ENCODE measurements around the gene VTI1A.

DNA sequence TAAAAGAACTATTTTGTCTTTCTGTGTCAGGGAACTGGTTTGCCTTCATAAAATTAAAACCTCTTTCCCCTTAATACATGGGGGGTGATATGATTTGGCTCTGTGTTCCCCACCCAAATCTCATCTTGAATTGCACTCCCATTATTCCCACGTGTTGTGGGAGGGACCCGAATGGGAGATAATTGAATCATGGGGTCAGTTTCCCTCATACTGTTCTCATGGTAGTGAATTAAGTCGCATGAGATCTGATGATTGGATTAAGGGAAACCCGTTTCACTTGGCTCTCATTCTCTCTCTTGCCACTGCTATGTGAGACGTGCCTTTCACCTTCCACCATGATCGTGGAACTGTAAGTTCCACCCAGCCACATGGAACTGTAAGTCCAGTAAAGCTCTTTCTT lies 142.1 kb downstream of the VTI1A start:
- TF ChIP-seq, protein P1, sequence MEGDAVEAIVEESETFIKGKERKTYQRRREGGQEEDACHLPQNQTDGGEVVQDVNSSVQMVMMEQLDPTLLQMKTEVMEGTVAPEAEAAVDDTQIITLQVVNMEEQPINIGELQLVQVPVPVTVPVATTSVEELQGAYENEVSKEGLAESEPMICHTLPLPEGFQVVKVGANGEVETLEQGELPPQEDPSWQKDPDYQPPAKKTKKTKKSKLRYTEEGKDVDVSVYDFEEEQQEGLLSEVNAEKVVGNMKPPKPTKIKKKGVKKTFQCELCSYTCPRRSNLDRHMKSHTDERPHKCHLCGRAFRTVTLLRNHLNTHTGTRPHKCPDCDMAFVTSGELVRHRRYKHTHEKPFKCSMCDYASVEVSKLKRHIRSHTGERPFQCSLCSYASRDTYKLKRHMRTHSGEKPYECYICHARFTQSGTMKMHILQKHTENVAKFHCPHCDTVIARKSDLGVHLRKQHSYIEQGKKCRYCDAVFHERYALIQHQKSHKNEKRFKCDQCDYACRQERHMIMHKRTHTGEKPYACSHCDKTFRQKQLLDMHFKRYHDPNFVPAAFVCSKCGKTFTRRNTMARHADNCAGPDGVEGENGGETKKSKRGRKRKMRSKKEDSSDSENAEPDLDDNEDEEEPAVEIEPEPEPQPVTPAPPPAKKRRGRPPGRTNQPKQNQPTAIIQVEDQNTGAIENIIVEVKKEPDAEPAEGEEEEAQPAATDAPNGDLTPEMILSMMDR (IDR thresholded peaks at IDR 0.05), result no peak
- TF ChIP-seq, protein P2, sequence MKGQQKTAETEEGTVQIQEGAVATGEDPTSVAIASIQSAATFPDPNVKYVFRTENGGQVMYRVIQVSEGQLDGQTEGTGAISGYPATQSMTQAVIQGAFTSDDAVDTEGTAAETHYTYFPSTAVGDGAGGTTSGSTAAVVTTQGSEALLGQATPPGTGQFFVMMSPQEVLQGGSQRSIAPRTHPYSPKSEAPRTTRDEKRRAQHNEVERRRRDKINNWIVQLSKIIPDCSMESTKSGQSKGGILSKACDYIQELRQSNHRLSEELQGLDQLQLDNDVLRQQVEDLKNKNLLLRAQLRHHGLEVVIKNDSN (IDR thresholded peaks at IDR 0.05; ENCODE audit: borderline replicate concordance, low read depth), result no peak
- TF ChIP-seq, protein P3, sequence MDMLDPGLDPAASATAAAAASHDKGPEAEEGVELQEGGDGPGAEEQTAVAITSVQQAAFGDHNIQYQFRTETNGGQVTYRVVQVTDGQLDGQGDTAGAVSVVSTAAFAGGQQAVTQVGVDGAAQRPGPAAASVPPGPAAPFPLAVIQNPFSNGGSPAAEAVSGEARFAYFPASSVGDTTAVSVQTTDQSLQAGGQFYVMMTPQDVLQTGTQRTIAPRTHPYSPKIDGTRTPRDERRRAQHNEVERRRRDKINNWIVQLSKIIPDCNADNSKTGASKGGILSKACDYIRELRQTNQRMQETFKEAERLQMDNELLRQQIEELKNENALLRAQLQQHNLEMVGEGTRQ (IDR thresholded peaks at IDR 0.05; ENCODE audit: borderline replicate concordance, low read depth, low read length), result no peak
- no peak for TF ChIP-seq POLR2AphosphoS5 (IDR thresholded peaks at IDR 0.05; ENCODE audit: low read depth, low read length)
- TF ChIP-seq, protein P4, sequence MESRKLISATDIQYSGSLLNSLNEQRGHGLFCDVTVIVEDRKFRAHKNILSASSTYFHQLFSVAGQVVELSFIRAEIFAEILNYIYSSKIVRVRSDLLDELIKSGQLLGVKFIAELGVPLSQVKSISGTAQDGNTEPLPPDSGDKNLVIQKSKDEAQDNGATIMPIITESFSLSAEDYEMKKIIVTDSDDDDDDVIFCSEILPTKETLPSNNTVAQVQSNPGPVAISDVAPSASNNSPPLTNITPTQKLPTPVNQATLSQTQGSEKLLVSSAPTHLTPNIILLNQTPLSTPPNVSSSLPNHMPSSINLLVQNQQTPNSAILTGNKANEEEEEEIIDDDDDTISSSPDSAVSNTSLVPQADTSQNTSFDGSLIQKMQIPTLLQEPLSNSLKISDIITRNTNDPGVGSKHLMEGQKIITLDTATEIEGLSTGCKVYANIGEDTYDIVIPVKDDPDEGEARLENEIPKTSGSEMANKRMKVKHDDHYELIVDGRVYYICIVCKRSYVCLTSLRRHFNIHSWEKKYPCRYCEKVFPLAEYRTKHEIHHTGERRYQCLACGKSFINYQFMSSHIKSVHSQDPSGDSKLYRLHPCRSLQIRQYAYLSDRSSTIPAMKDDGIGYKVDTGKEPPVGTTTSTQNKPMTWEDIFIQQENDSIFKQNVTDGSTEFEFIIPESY (IDR thresholded peaks at IDR 0.05; ENCODE audit: borderline replicate concordance, low read depth), result no peak
- TF ChIP-seq, protein P5, sequence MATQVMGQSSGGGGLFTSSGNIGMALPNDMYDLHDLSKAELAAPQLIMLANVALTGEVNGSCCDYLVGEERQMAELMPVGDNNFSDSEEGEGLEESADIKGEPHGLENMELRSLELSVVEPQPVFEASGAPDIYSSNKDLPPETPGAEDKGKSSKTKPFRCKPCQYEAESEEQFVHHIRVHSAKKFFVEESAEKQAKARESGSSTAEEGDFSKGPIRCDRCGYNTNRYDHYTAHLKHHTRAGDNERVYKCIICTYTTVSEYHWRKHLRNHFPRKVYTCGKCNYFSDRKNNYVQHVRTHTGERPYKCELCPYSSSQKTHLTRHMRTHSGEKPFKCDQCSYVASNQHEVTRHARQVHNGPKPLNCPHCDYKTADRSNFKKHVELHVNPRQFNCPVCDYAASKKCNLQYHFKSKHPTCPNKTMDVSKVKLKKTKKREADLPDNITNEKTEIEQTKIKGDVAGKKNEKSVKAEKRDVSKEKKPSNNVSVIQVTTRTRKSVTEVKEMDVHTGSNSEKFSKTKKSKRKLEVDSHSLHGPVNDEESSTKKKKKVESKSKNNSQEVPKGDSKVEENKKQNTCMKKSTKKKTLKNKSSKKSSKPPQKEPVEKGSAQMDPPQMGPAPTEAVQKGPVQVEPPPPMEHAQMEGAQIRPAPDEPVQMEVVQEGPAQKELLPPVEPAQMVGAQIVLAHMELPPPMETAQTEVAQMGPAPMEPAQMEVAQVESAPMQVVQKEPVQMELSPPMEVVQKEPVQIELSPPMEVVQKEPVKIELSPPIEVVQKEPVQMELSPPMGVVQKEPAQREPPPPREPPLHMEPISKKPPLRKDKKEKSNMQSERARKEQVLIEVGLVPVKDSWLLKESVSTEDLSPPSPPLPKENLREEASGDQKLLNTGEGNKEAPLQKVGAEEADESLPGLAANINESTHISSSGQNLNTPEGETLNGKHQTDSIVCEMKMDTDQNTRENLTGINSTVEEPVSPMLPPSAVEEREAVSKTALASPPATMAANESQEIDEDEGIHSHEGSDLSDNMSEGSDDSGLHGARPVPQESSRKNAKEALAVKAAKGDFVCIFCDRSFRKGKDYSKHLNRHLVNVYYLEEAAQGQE (IDR thresholded peaks at IDR 0.05; ENCODE audit: low read depth, low read length), result no peak
- no peak for TF ChIP-seq GABPA (IDR thresholded peaks at IDR 0.05; ENCODE audit: low read depth)
- no peak for TF ChIP-seq EZH2phosphoT487 (IDR thresholded peaks at IDR 0.05; ENCODE audit: borderline replicate concordance, low read depth)
- no peak for TF ChIP-seq RAD21 (IDR thresholded peaks at IDR 0.05; ENCODE audit: low read length)
- TF ChIP-seq FOSL2 (IDR thresholded peaks at IDR 0.05; ENCODE audit: borderline replicate concordance, low read depth), result no peak
